ENCODE data around the gene FDX2. TPM values are rescaled to one million over a fixed set of nuclear protein-coding genes. Genes with fewer than 3 reads are reported as not detected.
"Not testable (repeated sequence)": the region's sequence is repeated elsewhere in the genome, so short reads cannot be mapped to it uniquely, and the experiment has no call there.

FDX2 gene
- total and polyA plus RNA-seq, 8 donors = 16.0 to 25.4 (median 19.6) TPM

DNA sequence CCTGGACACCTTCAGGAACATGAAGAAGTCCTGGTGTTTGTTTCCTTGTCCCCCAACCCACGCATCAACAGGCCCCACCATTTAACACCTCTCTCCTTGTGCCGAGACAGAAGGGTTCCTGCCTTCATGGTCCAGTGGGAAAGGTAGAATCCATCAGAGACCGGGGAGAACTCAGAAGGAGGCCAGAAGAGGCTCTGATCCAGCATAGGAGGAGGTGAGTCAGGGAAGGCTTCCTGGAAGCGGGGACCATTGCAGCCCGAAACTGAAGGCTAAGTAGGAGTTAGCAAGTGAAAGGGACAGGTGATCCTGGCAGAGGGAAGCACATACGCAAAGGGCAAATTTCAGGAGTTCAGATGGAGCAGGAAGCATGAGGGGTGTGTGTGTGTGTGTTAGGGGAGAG lies 23.1 kb upstream of the FDX2 start:
- peak overlapping the region in 1 of 2 donors; percentile 41 for H3K4me3 ChIP-seq
- H3K4me1 ChIP-seq = peaks cover 0 to 54% of the 10 kb centered on the region in 2 donors
- TF ChIP-seq, protein P1, sequence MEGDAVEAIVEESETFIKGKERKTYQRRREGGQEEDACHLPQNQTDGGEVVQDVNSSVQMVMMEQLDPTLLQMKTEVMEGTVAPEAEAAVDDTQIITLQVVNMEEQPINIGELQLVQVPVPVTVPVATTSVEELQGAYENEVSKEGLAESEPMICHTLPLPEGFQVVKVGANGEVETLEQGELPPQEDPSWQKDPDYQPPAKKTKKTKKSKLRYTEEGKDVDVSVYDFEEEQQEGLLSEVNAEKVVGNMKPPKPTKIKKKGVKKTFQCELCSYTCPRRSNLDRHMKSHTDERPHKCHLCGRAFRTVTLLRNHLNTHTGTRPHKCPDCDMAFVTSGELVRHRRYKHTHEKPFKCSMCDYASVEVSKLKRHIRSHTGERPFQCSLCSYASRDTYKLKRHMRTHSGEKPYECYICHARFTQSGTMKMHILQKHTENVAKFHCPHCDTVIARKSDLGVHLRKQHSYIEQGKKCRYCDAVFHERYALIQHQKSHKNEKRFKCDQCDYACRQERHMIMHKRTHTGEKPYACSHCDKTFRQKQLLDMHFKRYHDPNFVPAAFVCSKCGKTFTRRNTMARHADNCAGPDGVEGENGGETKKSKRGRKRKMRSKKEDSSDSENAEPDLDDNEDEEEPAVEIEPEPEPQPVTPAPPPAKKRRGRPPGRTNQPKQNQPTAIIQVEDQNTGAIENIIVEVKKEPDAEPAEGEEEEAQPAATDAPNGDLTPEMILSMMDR (IDR thresholded peaks at IDR 0.05) = no peak
- intact Hi-C loops (cut with DNase I) = no loop called here
- no peaks in the 10 kb centered on the region for H3K9me3 ChIP-seq
- no peak for DNase-seq
- H3K27ac ChIP-seq = peak overlapping the region in 1 of 2 donors; percentile 81
- peaks cover 0 to 9% of the 10 kb centered on the region in 2 donors for H3K36me3 ChIP-seq
- no peaks in the 10 kb centered on the region for H3K27me3 ChIP-seq
- ATAC-seq = no peak

DNA sequence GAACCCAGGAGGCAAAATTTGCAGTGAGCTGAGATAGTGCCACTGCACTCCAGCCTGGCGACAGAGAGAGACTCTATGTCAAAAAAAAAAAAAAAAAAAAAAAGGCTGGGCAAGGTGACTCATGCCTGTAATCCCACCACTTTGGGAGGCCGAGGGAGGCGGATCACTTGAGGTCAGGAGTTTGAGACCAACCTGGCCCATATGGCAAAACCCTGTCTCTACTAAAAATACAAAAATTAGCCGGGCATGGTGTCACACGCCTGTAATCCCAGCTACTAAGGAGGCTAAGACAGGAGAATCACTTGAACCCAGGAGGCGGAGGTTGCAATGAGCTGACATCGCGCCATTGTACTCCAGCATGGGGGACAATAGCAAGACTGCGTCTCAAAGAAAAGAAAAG lies 20.9 kb upstream of the FDX2 start:
- H3K9me3 ChIP-seq; intact Hi-C loops (cut with DNase I); ATAC-seq; DNase-seq; H3K27me3 ChIP-seq; H3K27ac ChIP-seq; H3K36me3 ChIP-seq; H3K4me3 ChIP-seq: not testable (repeated sequence)
- peaks cover 10 to 69% of the 10 kb centered on the region in 2 donors for H3K4me1 ChIP-seq

DNA sequence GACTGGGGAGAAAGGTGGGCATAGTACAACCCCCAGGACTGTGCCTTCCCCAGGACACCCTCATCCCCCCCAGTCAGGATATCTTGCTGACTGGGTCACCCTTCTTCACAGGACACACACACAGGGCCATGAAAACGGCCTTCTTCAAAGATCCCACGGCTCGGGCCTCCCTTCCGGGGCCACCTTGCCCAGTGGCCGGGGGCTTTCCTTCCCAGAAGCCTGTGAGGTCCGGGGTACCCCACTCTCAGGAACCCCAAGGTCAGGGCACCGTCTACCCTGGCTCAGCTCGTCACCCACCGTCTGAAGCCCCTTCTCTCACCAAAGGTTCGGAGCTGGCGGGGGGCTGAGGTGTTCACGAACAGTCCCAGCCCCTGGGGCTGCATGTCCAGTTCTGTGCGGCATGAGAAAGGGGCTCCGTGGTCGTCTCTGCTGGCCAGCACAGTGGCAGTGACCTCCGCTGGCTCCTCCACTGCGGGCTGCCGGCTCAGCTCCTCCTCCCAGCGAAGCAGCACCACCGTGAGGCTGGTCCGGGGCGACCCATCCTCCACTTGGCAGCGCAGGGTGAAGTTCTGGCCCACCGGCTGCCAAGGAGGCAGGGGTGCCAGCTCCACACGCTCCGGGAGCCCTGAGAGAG lies 19.7 kb upstream of the FDX2 start:
- DNase-seq = no peak
- peaks cover 10 to 74% of the 10 kb centered on the region in 2 donors for H3K4me1 ChIP-seq
- TF ChIP-seq, protein P1 (IDR thresholded peaks at IDR 0.05) = no peak
- no peaks in the 10 kb centered on the region for H3K9me3 ChIP-seq
- H3K36me3 ChIP-seq = peaks cover 0 to 13% of the 10 kb centered on the region in 2 donors
- H3K27ac ChIP-seq = peak overlapping the region in 1 of 2 donors; percentile 87
- intact Hi-C loops (cut with DNase I) = no loop called here
- no peak for ATAC-seq
- H3K4me3 ChIP-seq = no peak overlapping the region
- no peaks in the 10 kb centered on the region for H3K27me3 ChIP-seq

DNA sequence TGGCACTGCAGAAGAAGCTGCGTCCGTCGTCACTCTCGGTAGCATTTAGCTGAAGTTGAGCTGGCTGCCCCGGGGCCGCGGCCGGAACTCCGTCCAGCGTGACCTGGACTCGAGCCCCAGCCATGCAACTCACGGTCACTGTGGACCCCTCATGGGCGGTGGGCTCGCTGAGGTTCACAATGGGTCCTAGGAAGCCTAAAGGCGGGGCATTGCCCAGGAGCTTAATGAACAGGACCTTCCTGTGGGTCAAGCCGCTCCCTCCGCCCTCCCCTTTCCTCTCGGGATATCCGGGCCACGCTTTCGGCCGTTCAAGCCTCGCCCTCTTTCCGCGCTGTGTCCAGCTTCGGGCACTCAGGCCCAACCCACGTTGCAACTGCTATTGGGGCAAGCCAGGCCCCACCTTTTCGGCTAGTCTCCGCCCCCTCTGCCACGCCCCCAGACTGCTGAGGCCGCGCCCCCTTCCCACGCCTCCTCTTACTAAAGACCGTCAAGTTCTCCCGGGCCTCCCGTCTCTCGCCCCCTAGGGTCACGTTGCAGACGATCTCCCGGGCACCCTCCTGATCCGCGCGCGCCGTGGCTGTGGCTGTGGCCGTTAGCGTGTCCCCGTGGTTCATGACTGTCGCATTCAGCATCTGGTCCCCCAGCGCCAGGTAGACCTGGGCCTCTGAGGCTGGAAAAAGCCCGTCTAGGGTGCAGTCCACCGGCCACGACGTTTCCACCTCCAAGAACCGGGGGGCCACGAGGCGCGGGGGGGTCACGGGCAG lies 19.0 kb upstream of the FDX2 start:
- intact Hi-C loops (cut with DNase I) = no loop called here
- Histone ChIP-seq H3K4me3 (peak overlapping the region; percentile 71 to 82), H3K27me3 (no peaks in the 10 kb centered on the region), H3K4me1 (peaks cover 10 to 70% of the 10 kb centered on the region in 2 donors), H3K36me3 (peaks cover 0 to 20% of the 10 kb centered on the region in 2 donors), H3K27ac (peak overlapping the region; percentile 87), H3K9me3 (no peaks in the 10 kb centered on the region)
- ATAC-seq (peak; percentile 85), DNase-seq (peak; percentile 87 to 95 (median 94))
- TF ChIP-seq, protein P1 (IDR thresholded peaks at IDR 0.05) = no peak

DNA sequence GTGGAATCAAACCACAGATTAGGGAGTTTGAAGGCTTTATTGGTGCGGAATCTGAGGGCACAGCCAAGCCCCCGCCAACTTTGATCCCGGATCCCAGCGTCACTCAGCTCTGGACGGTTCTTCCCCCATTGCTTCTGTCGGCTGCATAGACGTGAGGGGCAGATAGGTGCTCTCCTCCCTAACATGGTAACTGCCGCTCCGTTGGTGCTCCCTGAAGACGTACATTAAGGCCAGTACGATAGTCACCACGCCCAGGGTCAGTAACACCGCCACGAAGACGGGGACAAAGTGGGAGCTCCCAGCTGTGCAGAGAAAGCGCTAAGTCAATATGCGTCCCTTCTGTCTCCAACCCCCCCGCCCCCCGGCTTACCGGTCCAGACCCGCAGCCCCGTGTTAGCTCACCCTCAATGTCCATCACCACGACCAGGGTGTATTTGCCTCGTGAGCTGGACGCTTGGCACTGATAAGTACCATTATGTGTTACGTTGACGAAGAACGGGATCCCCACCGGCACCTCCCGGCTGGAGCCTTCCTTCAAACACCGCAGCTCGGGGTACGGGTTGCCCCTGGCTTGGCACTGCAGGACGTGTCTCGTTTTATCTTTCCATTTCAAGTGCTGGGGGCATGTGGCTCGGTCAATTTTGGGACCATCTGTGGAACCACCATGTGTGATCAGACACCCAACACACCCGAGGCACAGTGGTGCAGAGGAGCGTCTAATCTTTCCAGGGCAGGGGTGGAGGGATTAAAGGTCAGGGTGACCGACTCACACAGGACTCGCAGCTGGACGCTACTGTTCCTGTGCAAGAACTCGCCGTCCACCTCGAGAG lies 18.2 kb upstream of the FDX2 start:
- intact Hi-C loops (cut with DNase I) = no loop called here
- H3K4me1 ChIP-seq = peaks cover 10 to 62% of the 10 kb centered on the region in 2 donors
- ATAC-seq (peak; percentile 1), DNase-seq (no peak)
- H3K27me3 ChIP-seq = no peaks in the 10 kb centered on the region
- no peaks in the 10 kb centered on the region for H3K9me3 ChIP-seq
- peak overlapping the region; percentile 71 to 82 for H3K4me3 ChIP-seq
- H3K36me3 ChIP-seq = peaks cover 0 to 28% of the 10 kb centered on the region in 2 donors
- peak overlapping the region; percentile 87 for H3K27ac ChIP-seq
- TF ChIP-seq, protein P1 (IDR thresholded peaks at IDR 0.05) = no peak
